Measurements from ENCODE around the gene MYH7. TPM values are rescaled to one million over a fixed set of nuclear protein-coding genes. Genes with fewer than 3 reads are reported as not detected.

MYH7 gene
- total and polyA plus RNA-seq, 5 experiments from 2014 or later, result not detected

DNA sequence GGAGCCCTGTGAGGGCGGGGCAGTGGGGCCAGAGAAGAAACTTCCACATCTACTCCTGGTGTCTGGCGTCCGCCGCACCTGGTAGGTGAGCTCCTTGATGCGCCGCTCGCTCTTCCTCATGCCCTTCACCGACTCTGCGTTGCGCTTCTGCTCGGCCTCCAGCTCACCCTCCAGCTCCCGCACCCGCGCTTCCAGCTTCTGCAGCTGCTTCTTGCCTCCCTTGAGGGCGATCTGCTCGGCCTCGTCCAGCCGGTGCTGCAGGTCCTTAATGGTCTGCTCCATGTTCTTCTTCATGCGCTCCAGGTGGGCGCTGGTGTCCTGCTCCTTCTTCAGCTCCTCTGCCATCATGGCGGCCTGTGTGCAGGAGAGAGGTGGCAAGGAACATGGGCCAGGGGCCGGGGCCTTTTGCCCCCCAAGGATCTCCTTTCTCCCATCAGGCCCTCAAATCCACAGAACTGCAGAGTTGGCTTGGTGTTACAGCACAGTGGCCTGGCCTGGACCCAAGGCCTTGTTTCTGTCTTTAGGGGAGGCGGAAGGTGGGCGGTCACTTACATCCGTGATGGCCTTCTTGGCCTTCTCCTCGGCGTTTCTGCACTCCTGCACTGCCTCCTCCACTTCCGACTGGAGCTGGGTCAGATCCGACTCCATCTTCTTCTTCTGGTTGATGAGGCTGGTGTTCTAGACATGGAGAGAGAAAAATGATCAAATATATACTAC lies 50.9 kb downstream of the MYH7 start:
- DNase-seq, result no peak
- Mint-ChIP-seq H3K4me1 (peaks cover 0 to under 1% (median 0%) of the 10 kb centered on the region in 4 donors), H3K36me3 (no peaks in the 10 kb centered on the region), H3K4me3 (no peak overlapping the region), H3K9me3 (no peaks in the 10 kb centered on the region), H3K27ac (no peak overlapping the region), H3K27me3 (peaks cover 0 to 26% (median 12%) of the 10 kb centered on the region in 5 donors)
- POLR2A ChIA-PET, result interaction anchor here (0.7 kb wide), 1 partner anchor 198 kb away, joined by 4 read pairs; no protein-coding TSS in a partner anchor
- ATAC-seq, result no peak

DNA sequence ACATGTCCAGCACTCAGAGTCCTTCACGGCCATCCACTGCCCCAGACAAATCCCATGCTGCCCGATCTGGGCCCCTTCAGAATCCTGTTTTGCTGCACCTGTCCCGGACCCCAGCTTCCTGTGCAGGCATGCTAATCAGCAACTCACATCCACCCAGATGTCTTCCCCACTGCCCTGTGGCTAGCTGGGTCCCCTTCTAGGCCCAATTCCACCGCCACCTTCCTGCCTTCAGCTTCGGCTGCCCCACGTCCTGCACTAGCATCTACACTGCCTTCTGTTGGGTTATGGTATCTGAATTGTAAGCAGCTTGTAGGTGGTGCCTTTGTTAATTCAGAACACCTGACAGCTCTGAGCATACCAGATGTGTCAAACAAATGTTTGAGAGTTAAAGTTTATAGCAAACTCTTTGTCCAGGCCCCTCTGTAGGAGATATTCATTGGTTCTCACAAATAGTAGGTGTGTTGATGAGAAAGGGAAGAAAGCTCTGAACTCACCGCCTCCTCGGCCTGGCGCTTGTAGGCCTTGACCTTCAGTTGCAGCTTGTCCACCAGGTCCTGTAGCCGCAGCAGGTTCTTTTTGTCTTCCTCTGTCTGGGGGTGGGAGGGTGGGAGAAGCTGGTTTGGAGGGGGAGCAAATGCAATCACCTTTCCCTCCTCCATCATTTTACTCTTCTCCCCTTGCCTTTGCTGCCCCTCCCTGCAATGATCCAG lies 52.6 kb downstream of the MYH7 start:
- no peak overlapping the region for H3K4me3 Mint-ChIP-seq
- no peaks in the 10 kb centered on the region for H3K9me3 Mint-ChIP-seq
- H3K27me3 Mint-ChIP-seq, result peaks cover 0 to 27% (median 11%) of the 10 kb centered on the region in 5 donors
- DNase-seq, result no peak
- no peaks in the 10 kb centered on the region for H3K36me3 Mint-ChIP-seq
- no peaks in the 10 kb centered on the region for H3K4me1 Mint-ChIP-seq
- POLR2A ChIA-PET, result no interaction called here
- no peak for ATAC-seq
- H3K27ac Mint-ChIP-seq, result peak overlapping the region in 2 of 10 donors; percentile 22 to 38

DNA sequence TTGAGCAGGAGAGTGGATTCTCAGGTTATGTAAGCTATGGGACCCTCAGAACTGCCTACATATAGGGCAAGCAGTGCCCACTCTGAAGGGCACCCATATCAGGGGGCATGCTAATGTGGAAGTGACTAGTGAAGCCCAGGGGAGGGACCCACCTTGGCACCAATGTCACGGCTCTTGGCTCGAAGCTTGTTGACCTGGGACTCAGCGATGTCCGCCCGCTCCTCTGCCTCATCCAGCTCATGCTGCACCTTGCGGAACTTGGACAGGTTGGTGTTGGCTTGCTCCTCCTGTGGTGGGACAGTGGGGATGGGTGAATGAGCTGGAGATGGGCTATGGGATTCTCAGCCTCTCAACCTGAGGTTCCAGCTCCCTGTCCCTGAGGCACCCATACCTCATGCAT lies 53.2 kb downstream of the MYH7 start:
- Mint-ChIP-seq H3K9me3 (no peaks in the 10 kb centered on the region), H3K4me3 (no peak overlapping the region), H3K36me3 (no peaks in the 10 kb centered on the region), H3K4me1 (peaks cover 0 to 1% (median 0%) of the 10 kb centered on the region in 4 donors), H3K27me3 (peaks cover 0 to 33% (median 10%) of the 10 kb centered on the region in 5 donors), H3K27ac (no peak overlapping the region)
- DNase-seq (no peak), ATAC-seq (no peak)
- POLR2A ChIA-PET, result no interaction called here

DNA sequence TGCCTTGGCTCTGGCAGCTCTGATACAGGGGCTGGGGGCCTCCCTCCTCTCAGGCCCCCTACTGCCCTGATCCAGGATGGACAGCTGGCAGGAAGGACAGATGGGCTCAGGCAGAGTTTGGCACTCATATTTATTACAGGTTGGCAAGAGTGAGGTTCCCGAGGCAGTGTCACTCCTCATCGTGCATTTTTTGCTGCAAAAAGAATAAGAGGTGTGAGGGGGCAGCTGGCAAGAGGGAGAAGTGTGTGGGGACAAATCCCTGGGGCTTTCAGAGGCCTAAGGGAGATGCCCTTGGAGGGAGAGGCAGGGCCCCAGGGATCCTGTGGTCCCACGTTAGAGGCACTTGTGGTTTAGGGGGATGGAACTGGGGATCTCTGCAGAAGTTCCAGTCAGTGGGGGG lies 53.6 kb downstream of the MYH7 start:
- Mint-ChIP-seq H3K27me3 (peaks cover 0 to 36% (median 10%) of the 10 kb centered on the region in 5 donors), H3K4me1 (peaks cover 0 to 2% (median 0%) of the 10 kb centered on the region in 4 donors), H3K4me3 (no peak overlapping the region), H3K36me3 (no peaks in the 10 kb centered on the region), H3K9me3 (no peaks in the 10 kb centered on the region), H3K27ac (no peak overlapping the region)
- POLR2A ChIA-PET, result no interaction called here
- DNase-seq (no peak), ATAC-seq (no peak)

DNA sequence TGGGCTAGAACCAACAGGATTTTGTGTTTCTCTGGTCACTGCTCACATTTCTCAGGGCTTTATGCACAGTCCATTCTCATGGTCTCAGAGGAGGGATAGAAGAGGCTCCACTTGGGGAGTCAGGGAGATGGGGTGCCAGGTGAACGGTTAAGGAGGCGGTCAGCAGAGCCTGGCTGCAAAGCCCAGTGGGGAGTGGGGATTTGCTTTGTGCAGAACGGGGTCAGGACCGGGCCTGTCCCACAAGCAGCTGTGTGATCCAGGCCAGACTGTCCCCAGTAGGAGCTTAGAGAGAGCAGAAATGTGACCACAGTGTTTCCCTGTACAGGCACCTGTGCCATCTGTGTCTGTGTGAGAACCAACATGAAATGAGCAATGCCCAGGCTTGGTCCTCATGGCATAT lies 54.5 kb downstream of the MYH7 start:
- H3K27me3 Mint-ChIP-seq, result peaks cover 0 to 36% (median 10%) of the 10 kb centered on the region in 5 donors
- POLR2A ChIA-PET, result interaction anchor here (1.8 kb wide), 1 partner anchor 59 kb away, joined by 8 read pairs; the partner anchor contains the start of gene PABPN1
- H3K4me3 Mint-ChIP-seq, result no peak overlapping the region
- H3K4me1 Mint-ChIP-seq, result peaks cover 0 to 2% (median 0%) of the 10 kb centered on the region in 4 donors
- no peak for DNase-seq
- no peaks in the 10 kb centered on the region for H3K9me3 Mint-ChIP-seq
- H3K27ac Mint-ChIP-seq, result no peak overlapping the region
- ATAC-seq, result no peak
- H3K36me3 Mint-ChIP-seq, result no peaks in the 10 kb centered on the region

DNA sequence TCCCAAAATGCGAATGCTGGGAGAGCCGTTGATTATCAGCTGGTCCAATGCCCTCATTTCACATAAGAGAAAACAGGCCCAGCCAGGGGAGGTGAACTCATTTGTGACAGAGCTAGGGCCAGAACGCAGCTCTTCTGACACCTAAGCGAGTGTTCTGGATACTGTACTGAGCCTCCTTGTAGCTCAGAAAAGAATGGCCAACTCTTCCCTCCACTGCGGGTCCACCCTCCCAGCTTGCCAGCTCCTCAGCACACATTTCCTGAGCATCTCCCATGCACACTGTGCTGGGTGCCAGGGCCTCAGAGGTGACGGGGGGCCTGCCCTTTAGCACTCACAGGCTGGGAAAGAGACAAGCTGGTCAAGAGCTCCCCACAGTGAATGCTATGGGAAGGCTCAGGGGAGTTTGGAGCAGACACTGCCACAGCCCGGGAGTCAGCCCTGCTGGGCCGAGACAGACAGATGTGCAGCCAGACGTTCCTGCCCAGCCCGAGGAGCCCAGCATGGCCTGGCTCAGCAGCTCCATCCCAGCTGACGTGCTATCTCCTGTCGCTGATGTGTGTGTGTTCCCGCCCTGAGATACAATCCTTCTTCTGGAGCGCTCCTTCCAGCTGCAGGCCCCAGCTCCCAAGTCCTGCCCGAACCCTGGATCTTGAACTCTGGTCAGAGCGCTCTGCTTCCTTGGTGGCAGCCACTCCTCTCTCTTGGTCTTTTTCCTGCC lies 55.1 kb downstream of the MYH7 start:
- DNase-seq, result no peak
- Mint-ChIP-seq H3K27ac (no peak overlapping the region), H3K9me3 (no peaks in the 10 kb centered on the region), H3K36me3 (no peaks in the 10 kb centered on the region), H3K4me1 (peaks cover 0 to 2% (median 0%) of the 10 kb centered on the region in 4 donors), H3K27me3 (peaks cover 0 to 36% (median 10%) of the 10 kb centered on the region in 5 donors), H3K4me3 (no peak overlapping the region)
- ATAC-seq, result peak in 1 of 2 donors; percentile 36
- POLR2A ChIA-PET, result interaction anchor here (1.3 to 1.8 kb wide), 2 partner anchors 54 to 59 kb away, joined by 4 to 8 read pairs; partner anchors contain the start of gene PABPN1

DNA sequence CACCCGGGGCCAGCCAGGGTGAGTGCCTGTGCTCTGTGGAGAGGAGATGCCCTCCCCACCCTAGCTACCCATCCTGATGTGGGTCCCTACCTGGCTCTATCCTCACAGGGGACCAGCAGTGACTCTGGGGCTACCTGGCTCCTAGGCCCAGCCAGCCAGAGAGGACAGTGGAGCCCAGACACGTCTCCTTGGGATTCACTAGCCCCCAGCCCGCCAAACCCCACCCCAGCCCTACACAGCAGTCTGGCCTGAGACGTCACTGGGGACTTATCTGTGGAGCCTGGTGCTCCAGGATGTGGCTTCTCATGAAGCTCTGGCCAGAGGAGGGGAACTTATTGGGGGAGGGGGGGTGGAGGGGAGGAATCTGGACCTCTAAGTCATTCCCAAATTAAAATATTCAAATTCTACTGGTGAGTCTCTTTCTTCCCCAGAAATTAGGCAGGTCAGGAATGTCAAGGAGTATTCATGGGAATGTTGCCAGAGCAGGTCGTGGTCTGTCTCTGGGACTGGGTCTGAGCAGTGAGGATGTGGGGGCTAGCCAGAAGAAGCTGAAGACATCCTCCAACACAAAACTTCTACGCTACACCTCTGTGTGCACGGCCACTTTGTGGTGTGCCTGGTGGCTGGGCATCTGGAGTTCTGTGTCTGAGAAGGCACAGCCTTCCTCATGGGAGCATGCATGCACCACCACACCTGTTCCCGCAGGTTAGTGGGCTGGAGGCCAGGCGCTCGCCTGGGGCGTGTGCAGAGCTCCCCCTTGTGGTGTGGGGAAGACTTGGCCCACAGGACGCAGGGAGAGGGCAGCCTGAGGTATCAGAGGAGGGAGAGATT lies 55.9 kb downstream of the MYH7 start:
- Mint-ChIP-seq H3K4me1 (peaks cover 0 to 2% (median 0%) of the 10 kb centered on the region in 4 donors), H3K27me3 (peaks cover 0 to 36% (median 10%) of the 10 kb centered on the region in 5 donors), H3K4me3 (no peak overlapping the region), H3K27ac (no peak overlapping the region), H3K36me3 (no peaks in the 10 kb centered on the region), H3K9me3 (no peaks in the 10 kb centered on the region)
- DNase-seq (peak; percentile 47 to 84 (median 66)), ATAC-seq (peak; percentile 88 to 100)
- POLR2A ChIA-PET, result interaction anchor here (1.3 to 1.8 kb wide), 2 partner anchors 53 to 58 kb away, joined by 4 to 8 read pairs; partner anchors contain the start of gene PABPN1

DNA sequence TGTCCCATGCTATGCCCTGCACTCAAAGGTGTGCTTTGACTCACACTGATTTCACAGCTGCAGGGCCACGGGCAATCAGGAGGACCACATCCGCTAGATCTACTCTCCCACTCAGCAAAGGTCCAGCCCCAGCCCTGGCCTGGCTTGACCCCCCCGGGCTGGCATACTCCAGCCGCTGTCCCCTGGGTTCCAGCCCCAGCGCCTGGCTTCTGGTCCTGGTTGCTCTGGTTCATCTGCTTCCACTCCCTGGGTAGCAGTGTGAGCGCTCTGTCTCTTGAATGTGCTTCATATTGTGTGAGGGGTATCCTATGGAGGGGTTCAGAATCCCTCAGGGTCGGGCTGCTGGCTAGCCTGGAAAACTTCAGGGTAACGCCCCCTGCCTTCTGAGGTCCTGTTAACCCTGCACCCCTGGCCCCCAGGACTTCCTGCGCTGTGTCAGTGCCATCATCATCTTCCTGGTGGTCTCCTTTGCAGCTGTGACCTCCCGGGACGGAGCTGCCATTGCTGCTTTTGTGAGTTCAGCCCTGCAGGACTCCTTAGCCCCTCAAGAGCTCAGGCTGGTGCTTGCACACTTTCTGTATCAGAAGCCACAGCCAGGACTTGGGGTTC lies 56.7 kb downstream of the MYH7 start:
- POLR2A ChIA-PET, result no interaction called here
- DNase-seq (no peak), ATAC-seq (no peak)
- Mint-ChIP-seq H3K27me3 (peaks cover 0 to 36% (median 10%) of the 10 kb centered on the region in 5 donors), H3K36me3 (no peaks in the 10 kb centered on the region), H3K9me3 (no peaks in the 10 kb centered on the region), H3K4me3 (no peak overlapping the region), H3K27ac (peak overlapping the region in 2 of 10 donors; percentile 57 to 66), H3K4me1 (peaks cover 0 to 2% (median 0%) of the 10 kb centered on the region in 4 donors)

DNA sequence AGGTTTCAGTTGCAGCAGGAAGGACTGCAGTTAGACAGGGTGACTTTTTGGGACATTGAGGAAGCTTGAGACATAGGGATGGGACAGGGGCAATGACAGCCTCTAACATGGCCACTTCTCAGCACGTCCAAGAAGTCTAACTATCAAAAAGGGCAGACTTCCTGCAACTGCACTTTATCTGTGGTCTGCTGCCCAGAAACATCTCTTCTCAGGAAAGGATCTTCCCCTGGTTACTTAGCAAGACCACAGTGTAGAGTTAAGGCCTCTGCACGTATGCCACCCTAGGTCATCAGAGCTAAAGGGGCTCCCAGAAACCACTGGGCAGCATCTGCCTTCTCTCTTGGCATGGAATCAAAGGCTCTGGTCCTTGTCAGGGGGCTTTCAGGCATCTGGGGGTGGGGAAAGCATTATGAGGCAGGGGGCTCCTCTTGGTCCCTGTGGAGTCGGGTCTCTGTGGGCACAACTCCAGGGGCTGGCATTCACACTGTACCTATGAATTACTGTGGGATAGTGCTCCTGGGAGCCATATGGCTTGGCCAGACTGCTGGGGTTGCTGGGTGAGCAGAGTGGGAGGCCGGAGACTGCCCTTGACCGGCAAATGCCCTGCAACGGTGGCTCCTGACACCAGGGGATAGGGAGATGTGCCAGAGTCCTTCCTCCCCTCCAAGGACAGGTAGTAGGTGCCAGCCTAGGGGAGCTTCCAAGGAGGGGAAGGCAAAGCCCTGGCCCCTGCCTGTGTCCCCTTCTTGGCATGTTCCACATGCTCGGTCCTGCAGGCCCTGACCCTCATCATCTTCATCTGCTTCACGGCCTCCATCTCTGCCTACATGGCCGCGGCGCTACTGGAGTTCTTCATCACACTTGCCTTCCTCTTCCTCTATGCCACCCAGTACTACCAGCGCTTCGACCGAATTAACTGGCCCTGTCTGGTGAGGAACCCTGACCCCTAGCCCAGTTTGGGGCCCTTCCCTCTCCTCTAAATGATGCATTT lies 57.6 kb downstream of the MYH7 start:
- H3K4me3 Mint-ChIP-seq, result no peak overlapping the region
- ATAC-seq (no peak), DNase-seq (no peak)
- no peaks in the 10 kb centered on the region for H3K9me3 Mint-ChIP-seq
- peaks cover 0 to 2% (median 0%) of the 10 kb centered on the region in 4 donors for H3K4me1 Mint-ChIP-seq
- peaks cover 0 to 34% (median 10%) of the 10 kb centered on the region in 5 donors for H3K27me3 Mint-ChIP-seq
- no peaks in the 10 kb centered on the region for H3K36me3 Mint-ChIP-seq
- no peak overlapping the region for H3K27ac Mint-ChIP-seq
- POLR2A ChIA-PET, result no interaction called here

DNA sequence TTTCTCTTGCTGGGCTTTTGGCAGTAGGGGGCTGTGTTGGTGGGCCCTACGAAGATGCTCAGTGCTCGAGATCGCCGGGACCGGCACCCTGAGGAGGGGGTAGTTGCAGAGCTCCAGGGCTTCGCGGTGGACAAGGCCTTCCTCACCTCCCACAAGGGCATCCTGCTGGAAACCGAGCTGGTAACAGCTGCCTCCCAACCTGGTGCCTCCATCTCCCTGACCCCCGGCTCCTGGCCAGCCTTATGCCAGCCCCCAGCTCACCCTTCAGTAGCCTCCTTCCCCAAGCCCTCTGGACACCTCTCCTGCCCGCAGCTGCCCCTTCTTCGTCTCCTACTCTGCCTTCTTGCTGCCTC lies 58.3 kb downstream of the MYH7 start:
- ATAC-seq (no peak), DNase-seq (no peak)
- Mint-ChIP-seq H3K4me3 (no peak overlapping the region), H3K27me3 (peaks cover 0 to 27% (median 10%) of the 10 kb centered on the region in 5 donors), H3K4me1 (peaks cover 0 to 2% (median 0%) of the 10 kb centered on the region in 4 donors), H3K36me3 (no peaks in the 10 kb centered on the region), H3K9me3 (no peaks in the 10 kb centered on the region), H3K27ac (no peak overlapping the region)
- POLR2A ChIA-PET, result no interaction called here

Measured in naive thymus-derived CD8-positive, alpha-beta T cell (primary cell).